Keratinocyte (primary cell): Measurements from ENCODE around the gene MRM3. TPM values are rescaled to one million over a fixed set of nuclear protein-coding genes. Genes with fewer than 3 reads are reported as not detected.
A peak's percentile ranks its signal among the peaks of the same experiment; 100 is the strongest.

ENCODE experiments used
- DNase-seq: peaks from one replicate; pipeline ENCODE4 v3.0.0-alpha.2; 2011; ENCODE audit warnings: low read depth, missing footprints, low spot score
- FAIRE-seq: peaks from 2 replicates; lab custom pipeline; 2011; peaks lifted over from hg19 to GRCh38; lab: Jason Lieb, UNC
- H2AFZ ChIP-seq: 2 replicates; pipeline ENCODE4 v1.6.0; 2012; ENCODE audit warnings: low read length, control low read depth, inconsistent platforms; ENCODE audit not compliant: control insufficient read depth
- H3K27ac ChIP-seq: 2 replicates; pipeline ENCODE4 v1.5.1; 2011; ENCODE audit warnings: low read length; ENCODE audit not compliant: control insufficient read depth, insufficient read depth
- H3K27me3 ChIP-seq: 3 replicates; pipeline ENCODE4 v1.6.0; 2011; ENCODE audit warnings: low read length; ENCODE audit not compliant: control insufficient read depth, insufficient read depth; ENCODE audit errors: extremely low read depth
- H3K36me3 ChIP-seq, 2 experiments: 2 replicates in 1 of 2; 3 replicates in 1 of 2; pipeline ENCODE4 v1.5.1; 2011; ENCODE audit warnings: low read length in 2 of 2, mild to moderate bottlenecking in 1 of 2; ENCODE audit not compliant: control insufficient read depth in 2 of 2, insufficient read depth in 2 of 2; ENCODE audit errors: extremely low read depth in 1 of 2
- H3K4me1 ChIP-seq: 3 replicates; pipeline ENCODE4 v1.5.1; 2011; ENCODE audit warnings: low read length; ENCODE audit not compliant: control insufficient read depth, insufficient read depth; ENCODE audit errors: extremely low read depth
- H3K4me2 ChIP-seq: 3 replicates; pipeline ENCODE4 v1.6.0; 2011; ENCODE audit warnings: low read depth, low read length; ENCODE audit not compliant: control insufficient read depth, insufficient read depth; ENCODE audit errors: extremely low read depth
- H3K4me3 ChIP-seq, 3 experiments: fragments of 200-600 bp in 1 of 3; sonication (generic) in 1 of 3; 2 replicates in 2 of 3; 3 replicates in 1 of 3; pipeline ENCODE4 v1.5.1; 2011 to 2016; ENCODE audit warnings: low read length in 3 of 3, mild to moderate bottlenecking in 3 of 3, control low read depth in 2 of 3, inconsistent platforms in 1 of 3, low read depth in 1 of 3, mixed read lengths in 1 of 3, mixed run types in 1 of 3, moderate library complexity in 1 of 3; ENCODE audit not compliant: control insufficient read depth in 2 of 3, insufficient read depth in 2 of 3; ENCODE audit errors: extremely low read depth in 1 of 3
- H3K79me2 ChIP-seq: 2 replicates; pipeline ENCODE4 v1.6.0; 2012; ENCODE audit warnings: low read length; ENCODE audit not compliant: control insufficient read depth, insufficient read depth
- H3K9ac ChIP-seq: 3 replicates; pipeline ENCODE4 v1.6.0; 2011; ENCODE audit warnings: low read length; ENCODE audit not compliant: control insufficient read depth, insufficient read depth; ENCODE audit errors: extremely low read depth
- H3K9me1 ChIP-seq: 3 replicates; pipeline ENCODE4 v1.6.0; 2011; ENCODE audit warnings: low read length; ENCODE audit not compliant: control insufficient read depth, insufficient read depth; ENCODE audit errors: extremely low read depth
- H3K9me3 ChIP-seq: 2 replicates; pipeline ENCODE4 v1.5.1; 2012; ENCODE audit warnings: low read depth, low read length; ENCODE audit not compliant: control insufficient read depth
- H4K20me1 ChIP-seq: 3 replicates; pipeline ENCODE4 v1.6.0; 2011; ENCODE audit warnings: low read length; ENCODE audit not compliant: control insufficient read depth, insufficient read depth; ENCODE audit errors: extremely low read depth
- CTCF ChIP-seq, 3 experiments: IDR thresholded peaks in 1 of 3; conservative IDR thresholded peaks in 1 of 3; optimal IDR thresholded peaks in 1 of 3; 2 replicates in 2 of 3; 3 replicates in 1 of 3; pipeline versions ENCODE3 to v1.5.1; 2011; ENCODE audit warnings: low read length in 3 of 3, mild to moderate bottlenecking in 3 of 3, moderate library complexity in 2 of 3, control low read depth in 1 of 3, inconsistent platforms in 1 of 3; ENCODE audit not compliant: insufficient read depth in 2 of 3; ENCODE audit errors: extremely low read depth in 1 of 3
- EZH2 ChIP-seq: IDR thresholded peaks from one replicate; pipeline ENCODE4 v1.6.1; 2012; ENCODE audit warnings: inconsistent platforms, mild to moderate bottlenecking, low read length, moderate library complexity
- dilution Hi-C: fragments of 300-500 bp; cut with MboI; formaldehyde crosslinking; loops from one replicate; pipeline ENCODE4 v1.7.0; 2020; ENCODE audit warnings: low sequenced_read_pairs; ENCODE audit not compliant: extremely low pct_ligation_motif_present
- polyA plus RNA-seq, 5 experiments: library from polyadenylated mRNA; depleted of rRNA in 3 of 5; stranded (reverse) in 3 of 5; stranded (forward) in 1 of 5; unstranded in 1 of 5; fragments of >200 nt; gene quantifications; 1 replicate in 1 of 5; 2 replicates in 3 of 5; 3 replicates in 1 of 5; pipeline versions ENCODE4 v1.2.1 to v1.2.3, GENCODE V29; 2011 to 2012; ENCODE audit warnings: missing spikeins in 2 of 5, low read depth in 1 of 5, low replicate concordance in 1 of 5

The MRM3 gene
- polyA plus RNA-seq, 1 donor (not counting 4 experiments of a cell fraction or from before 2014, with no cell fraction given) = 15.5 TPM

- Histone ChIP-seq H2AFZ (no peak overlapping the region), H3K9ac (no peak overlapping the region), H3K27ac (no peak overlapping the region), H3K4me1 (peaks cover 48% of the 10 kb centered on the region), H3K79me2 (peaks cover 36% of the 10 kb centered on the region), H4K20me1 (no peaks in the 10 kb centered on the region), H3K27me3 (no peaks in the 10 kb centered on the region), H3K4me2 (no peak overlapping the region), H3K4me3 (no peak overlapping the region), H3K9me3 (no peaks in the 10 kb centered on the region), H3K36me3 (peaks cover 5 to 22% of the 10 kb centered on the region in 2 experiments), H3K9me1 (no peaks in the 10 kb centered on the region)
- DNase-seq (no peak), FAIRE-seq (no peak)
- TF ChIP-seq CTCF (optimal IDR thresholded peaks at IDR 0.05 in 1 of 3, IDR thresholded peaks at IDR 0.05 in 1 of 3, conservative IDR thresholded peaks at IDR 0.05 in 1 of 3; ENCODE audit: extremely low read depth in 1 of 3, insufficient read depth in 2 of 3, low read length in 3 of 3) (no peak), EZH2 (no peak)
- dilution Hi-C loops = loop anchor here (25.0 kb wide), 1 partner anchor 200 kb away; the partner anchor contains the start of genes NXN and TIMM22
Observed at GRCh38 chr17:787641-788221, 5.6 kb downstream of the MRM3 start.

- no peaks in the 10 kb centered on the region for H3K9me3 ChIP-seq
- no peak overlapping the region for H2AFZ ChIP-seq
- H3K4me3 ChIP-seq = no peak overlapping the region
- TF ChIP-seq CTCF (optimal IDR thresholded peaks at IDR 0.05 in 1 of 3, IDR thresholded peaks at IDR 0.05 in 1 of 3, conservative IDR thresholded peaks at IDR 0.05 in 1 of 3; ENCODE audit: extremely low read depth in 1 of 3, insufficient read depth in 2 of 3, low read length in 3 of 3) (no peak), EZH2 (no peak)
- no peaks in the 10 kb centered on the region for H3K9me1 ChIP-seq
- dilution Hi-C loops = loop anchor here (25.0 kb wide), 1 partner anchor 199 kb away; the partner anchor contains the start of genes NXN and TIMM22
- no peak for DNase-seq
- peaks cover 5 to 22% of the 10 kb centered on the region in 2 experiments for H3K36me3 ChIP-seq
- peak overlapping the region; percentile 86 for H3K4me2 ChIP-seq
- H3K9ac ChIP-seq = no peak overlapping the region
- peak overlapping the region; percentile 92 for H3K27ac ChIP-seq
- H3K79me2 ChIP-seq = peaks cover 28% of the 10 kb centered on the region
- H4K20me1 ChIP-seq = no peaks in the 10 kb centered on the region
- no peaks in the 10 kb centered on the region for H3K27me3 ChIP-seq
- peaks cover 43% of the 10 kb centered on the region for H3K4me1 ChIP-seq
- no peak for FAIRE-seq
Observed at GRCh38 chr17:788551-788950, 6.4 kb downstream of the MRM3 start.
